Brain microvascular endothelial cell (primary cell): ENCODE results near the gene SENP1.
A peak's percentile ranks its signal among the peaks of the same experiment; 100 is the strongest.

Experiments used
- DNase-seq: peaks from one replicate; pipeline ENCODE4 v3.0.0-alpha.2; 2020
- H3K27ac ChIP-seq: fragments of 250-450 bp; sonication (Bioruptor Pico); 2 replicates; pipeline ENCODE4 v1.5.1; 2020; ENCODE audit warnings: mild to moderate bottlenecking, moderate library complexity
- H3K27me3 ChIP-seq: fragments of 250-450 bp; sonication (Bioruptor Pico); replicated peaks from 2 replicates; pipeline ENCODE4 v1.5.1; 2020; ENCODE audit warnings: mild to moderate bottlenecking
- H3K36me3 ChIP-seq: fragments of 250-450 bp; sonication (Bioruptor Pico); replicated peaks from 2 replicates; pipeline ENCODE4 v1.5.1; 2020; ENCODE audit warnings: mild to moderate bottlenecking
- H3K4me3 ChIP-seq: 2 replicates; pipeline ENCODE4 v1.5.1; 2011; ENCODE audit warnings: low read depth, mild to moderate bottlenecking, control low read depth, low read length, moderate library complexity
- in situ Hi-C: cut with HindIII; loops from 2 replicates; pipeline ENCODE4 v1.10.0; 2017; ENCODE audit warnings: low sequenced_read_pairs, low pct_ligation_motif_present
- TF ChIP-seq, protein P1 (sequence below): IDR thresholded peaks from 2 replicates; pipeline ENCODE4 v1.5.1; 2011; ENCODE audit warnings: low read depth, mild to moderate bottlenecking, moderate library complexity, low read length, control low read depth, inconsistent platforms; ENCODE audit errors: missing control alignments

The SENP1 gene

DNA sequence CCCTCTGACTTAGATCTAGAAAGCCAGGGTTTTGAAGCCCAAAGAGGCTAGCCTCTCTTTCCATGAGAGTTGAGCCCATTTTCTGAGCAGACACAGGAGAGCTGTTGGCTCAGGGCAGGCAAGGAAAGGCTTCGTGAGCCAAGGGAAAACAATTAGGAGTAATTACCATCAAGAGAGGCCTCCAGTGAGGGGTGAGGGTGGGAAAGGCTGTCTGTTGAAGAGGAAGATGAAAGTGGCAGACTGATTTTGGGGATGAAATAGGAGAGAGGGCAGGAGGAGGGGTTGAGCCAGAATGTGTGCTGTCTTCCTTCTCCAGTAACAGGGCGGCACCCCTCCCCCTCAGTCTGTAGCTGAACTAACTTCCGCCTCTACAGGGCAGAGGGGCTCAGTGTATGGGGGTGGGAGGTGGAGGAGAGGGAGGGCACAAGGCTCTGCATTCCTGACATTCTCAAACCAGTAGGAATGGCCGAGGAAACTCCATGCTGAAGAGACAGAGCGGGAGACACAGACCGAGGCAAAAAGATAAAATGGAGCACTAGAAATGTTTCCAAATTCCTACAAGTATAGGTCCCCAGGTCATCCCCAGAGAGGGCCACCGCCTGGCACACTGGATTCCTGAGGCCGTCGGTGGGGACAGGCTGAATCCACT lies 68.5 kb downstream of the SENP1 start:
- Histone ChIP-seq H3K27me3 (no peaks in the 10 kb centered on the region), H3K4me3 (no peak overlapping the region), H3K36me3 (no peaks in the 10 kb centered on the region), H3K27ac (no peak overlapping the region)
- peak; percentile 19 for DNase-seq
- in situ Hi-C loops: no loop called here
- TF ChIP-seq, protein P1, sequence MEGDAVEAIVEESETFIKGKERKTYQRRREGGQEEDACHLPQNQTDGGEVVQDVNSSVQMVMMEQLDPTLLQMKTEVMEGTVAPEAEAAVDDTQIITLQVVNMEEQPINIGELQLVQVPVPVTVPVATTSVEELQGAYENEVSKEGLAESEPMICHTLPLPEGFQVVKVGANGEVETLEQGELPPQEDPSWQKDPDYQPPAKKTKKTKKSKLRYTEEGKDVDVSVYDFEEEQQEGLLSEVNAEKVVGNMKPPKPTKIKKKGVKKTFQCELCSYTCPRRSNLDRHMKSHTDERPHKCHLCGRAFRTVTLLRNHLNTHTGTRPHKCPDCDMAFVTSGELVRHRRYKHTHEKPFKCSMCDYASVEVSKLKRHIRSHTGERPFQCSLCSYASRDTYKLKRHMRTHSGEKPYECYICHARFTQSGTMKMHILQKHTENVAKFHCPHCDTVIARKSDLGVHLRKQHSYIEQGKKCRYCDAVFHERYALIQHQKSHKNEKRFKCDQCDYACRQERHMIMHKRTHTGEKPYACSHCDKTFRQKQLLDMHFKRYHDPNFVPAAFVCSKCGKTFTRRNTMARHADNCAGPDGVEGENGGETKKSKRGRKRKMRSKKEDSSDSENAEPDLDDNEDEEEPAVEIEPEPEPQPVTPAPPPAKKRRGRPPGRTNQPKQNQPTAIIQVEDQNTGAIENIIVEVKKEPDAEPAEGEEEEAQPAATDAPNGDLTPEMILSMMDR: no peak

DNA sequence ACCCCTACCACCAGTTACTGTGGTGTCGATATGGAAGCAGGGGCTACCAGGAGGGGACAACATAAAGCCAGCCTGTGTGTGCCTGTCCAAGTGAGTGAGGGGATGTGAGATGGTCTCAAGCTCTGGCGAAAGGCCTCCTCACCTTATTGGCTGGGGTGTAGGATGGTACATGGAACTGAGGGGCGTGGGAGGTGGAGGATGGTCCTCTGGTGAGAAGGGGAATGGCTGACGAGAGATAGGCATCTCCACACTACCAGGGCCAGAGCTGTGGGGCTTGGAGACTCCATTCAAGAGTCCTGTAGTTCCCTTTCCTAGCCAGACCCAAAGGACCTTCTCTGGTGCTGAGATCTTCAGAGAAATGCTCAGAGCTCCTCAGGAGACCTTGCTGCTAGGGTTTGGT lies 69.1 kb downstream of the SENP1 start:
- H3K27me3 ChIP-seq: no peaks in the 10 kb centered on the region
- H3K27ac ChIP-seq: no peak overlapping the region
- no peak for DNase-seq
- TF ChIP-seq, protein P1: no peak
- no peaks in the 10 kb centered on the region for H3K36me3 ChIP-seq
- H3K4me3 ChIP-seq: no peak overlapping the region
- in situ Hi-C loops: no loop called here

DNA sequence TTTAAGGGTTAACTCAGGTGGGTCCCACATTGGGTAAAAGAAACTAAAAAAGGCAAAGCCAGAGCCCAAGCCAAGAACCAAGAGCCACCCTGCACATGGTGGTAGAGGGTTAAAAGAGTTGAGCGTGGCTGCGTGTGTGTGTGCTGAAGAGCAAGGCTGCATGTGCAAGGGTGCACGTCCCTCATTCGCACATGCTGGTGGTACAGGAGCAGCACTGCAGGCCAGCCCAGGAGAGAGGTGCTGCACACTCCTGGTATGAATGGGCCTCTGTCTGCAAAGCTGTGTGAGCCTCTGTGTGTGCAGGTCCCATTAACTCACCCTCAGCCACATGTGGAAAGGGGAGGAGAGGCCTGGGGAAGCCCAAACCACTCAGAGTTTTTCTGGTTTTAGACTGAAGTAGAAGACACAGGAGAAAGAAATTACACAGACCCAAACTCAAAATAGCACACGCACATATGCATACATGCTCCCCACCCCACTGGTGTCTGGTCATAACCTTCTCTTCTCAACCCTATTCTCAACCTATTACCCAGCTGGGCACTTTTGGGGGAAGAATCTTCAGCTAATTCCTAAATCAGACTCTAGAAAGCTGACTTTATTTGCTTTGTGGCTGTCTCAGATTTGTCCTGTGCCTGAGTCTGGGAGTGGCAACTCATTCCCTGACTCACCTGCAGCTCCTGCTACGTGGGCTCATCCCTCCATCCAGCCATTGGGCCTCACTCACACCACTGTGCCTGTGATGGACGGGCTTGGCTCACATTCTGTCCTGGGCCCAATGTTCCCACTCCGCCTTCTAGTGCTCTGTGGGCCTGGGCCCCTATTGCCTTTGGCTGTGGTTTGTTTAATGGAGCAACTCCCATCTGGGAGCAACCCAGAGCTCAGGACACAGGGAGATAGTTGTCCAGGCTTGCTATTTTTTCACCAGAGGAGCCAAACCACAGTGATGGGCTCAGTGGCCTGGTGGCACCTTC lies 70.8 kb downstream of the SENP1 start:
- H3K27me3 ChIP-seq: no peaks in the 10 kb centered on the region
- no peak overlapping the region for H3K4me3 ChIP-seq
- in situ Hi-C loops: no loop called here
- no peak overlapping the region for H3K27ac ChIP-seq
- no peak for DNase-seq
- TF ChIP-seq, protein P1: no peak
- no peaks in the 10 kb centered on the region for H3K36me3 ChIP-seq

DNA sequence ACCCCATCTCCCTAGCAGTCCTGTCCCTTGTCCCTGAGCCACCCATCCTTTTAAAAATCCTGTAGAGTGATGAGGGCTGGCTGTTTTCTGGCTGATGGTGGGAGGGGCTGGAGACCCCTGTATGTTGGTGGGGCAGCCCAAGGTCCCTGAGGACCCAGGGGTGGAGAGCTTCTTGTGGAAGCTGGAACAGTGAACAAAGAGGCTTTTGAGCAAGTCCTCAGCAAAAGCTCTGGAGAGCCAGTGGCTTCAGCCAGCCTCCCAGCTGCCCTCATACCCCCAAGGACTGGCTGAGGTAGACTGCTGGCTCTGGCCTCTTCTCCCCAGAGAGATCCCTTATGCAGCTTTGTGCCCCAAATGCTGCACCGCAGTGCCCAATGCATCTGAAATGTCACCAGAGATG lies 72.4 kb downstream of the SENP1 start:
- in situ Hi-C loops: no loop called here
- Histone ChIP-seq H3K36me3 (no peaks in the 10 kb centered on the region), H3K4me3 (no peak overlapping the region), H3K27me3 (no peaks in the 10 kb centered on the region), H3K27ac (no peak overlapping the region)
- TF ChIP-seq, protein P1: no peak
- no peak for DNase-seq

DNA sequence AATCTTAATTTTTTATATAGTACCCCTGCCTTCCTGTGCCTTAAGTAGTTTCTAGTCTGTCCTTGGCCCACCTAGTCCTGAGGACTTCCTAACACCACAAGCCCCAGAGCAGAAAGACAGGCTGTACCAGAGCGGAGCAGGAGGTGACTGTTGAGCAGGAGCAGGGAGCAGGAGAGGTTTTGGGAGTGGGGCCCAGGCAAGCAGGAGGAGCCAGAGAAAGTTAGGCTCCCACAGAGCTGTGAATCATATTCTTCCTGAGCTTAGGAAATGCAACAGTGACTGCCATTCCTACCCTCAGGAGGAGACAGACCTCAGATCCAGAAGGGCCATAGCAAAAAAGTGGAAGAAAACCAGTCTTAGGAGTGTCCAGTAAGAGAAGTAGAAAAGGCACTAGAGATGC lies 73.3 kb downstream of the SENP1 start:
- Histone ChIP-seq H3K27ac (no peak overlapping the region), H3K27me3 (no peaks in the 10 kb centered on the region), H3K36me3 (no peaks in the 10 kb centered on the region), H3K4me3 (no peak overlapping the region)
- in situ Hi-C loops: no loop called here
- no peak for DNase-seq
- TF ChIP-seq, protein P1: no peak
